Loucy (cell line): ENCODE results near the gene TMEM273.

Experiments used
- EZH2phosphoT487 ChIP-seq: fragments of 200-600 bp; IDR thresholded peaks from 2 replicates; pipeline ENCODE4 v1.6.1; 2018; ENCODE audit warnings: antibody characterized with exemption, mild to moderate bottlenecking, moderate library complexity, borderline replicate concordance
- TF ChIP-seq, protein P1 (sequence below): fragments of 200-600 bp; sonication (generic); conservative IDR thresholded peaks from 2 replicates; pipeline ENCODE4 v1.5.1; 2014; ENCODE audit warnings: mild to moderate bottlenecking, antibody characterized with exemption, low read length

DNA sequence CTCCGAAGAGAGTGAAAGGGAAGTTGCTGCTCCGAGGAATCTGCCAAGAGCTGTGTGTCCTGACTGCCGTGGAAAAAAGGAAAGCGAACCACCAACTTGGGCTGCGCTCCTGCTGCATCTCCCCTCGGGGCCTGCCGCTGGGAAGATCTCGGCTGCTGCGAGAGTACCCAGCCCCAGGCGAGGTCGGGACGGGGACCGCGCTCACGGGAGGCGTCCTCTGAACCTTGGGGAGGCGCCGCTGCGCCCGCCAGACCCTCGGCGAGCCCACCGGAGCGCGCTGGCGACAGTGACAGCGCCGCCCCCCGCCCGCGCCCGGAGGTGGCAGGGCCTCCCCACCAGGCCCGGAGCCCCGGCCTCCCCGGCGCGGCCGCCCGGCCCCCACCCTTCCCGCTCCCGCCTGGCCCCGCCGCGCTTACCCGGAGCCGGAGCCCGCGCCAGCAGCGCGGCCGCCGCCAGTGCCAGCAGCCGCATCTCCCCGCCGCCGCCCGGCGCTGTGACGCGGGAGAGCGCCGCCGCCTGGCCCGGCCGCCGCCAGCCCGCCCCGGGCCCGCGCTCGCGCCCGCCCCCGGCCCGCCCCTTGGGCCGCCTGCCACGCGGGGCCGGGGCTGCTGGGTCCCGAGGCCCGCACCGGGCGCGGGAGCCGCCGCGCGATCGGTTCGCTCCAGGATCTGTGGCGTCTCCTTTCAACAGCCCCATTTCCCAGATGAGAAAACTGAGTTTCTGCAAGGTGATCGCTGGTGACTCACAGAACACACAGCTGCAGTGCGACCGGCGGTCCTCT lies 73.0 kb downstream of the TMEM273 start, which contains the start of gene VSTM4:
- TF ChIP-seq, protein P1, sequence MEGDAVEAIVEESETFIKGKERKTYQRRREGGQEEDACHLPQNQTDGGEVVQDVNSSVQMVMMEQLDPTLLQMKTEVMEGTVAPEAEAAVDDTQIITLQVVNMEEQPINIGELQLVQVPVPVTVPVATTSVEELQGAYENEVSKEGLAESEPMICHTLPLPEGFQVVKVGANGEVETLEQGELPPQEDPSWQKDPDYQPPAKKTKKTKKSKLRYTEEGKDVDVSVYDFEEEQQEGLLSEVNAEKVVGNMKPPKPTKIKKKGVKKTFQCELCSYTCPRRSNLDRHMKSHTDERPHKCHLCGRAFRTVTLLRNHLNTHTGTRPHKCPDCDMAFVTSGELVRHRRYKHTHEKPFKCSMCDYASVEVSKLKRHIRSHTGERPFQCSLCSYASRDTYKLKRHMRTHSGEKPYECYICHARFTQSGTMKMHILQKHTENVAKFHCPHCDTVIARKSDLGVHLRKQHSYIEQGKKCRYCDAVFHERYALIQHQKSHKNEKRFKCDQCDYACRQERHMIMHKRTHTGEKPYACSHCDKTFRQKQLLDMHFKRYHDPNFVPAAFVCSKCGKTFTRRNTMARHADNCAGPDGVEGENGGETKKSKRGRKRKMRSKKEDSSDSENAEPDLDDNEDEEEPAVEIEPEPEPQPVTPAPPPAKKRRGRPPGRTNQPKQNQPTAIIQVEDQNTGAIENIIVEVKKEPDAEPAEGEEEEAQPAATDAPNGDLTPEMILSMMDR: no peak
- TF ChIP-seq EZH2phosphoT487: no peak
